LNCAP (cell line): ENCODE results near the gene NCKAP5.

Experiments
- CTCF ChIP-seq: fragments of 450-650 bp; IDR thresholded peaks from 2 replicates; pipeline ENCODE4 v1.5.1; 2017; ENCODE audit warnings: mild to moderate bottlenecking

The NCKAP5 gene

GRCh38 chr2:133411857-133412256, 156.4 kb downstream of the NCKAP5 start:
- no peak for TF ChIP-seq CTCF

DNA sequence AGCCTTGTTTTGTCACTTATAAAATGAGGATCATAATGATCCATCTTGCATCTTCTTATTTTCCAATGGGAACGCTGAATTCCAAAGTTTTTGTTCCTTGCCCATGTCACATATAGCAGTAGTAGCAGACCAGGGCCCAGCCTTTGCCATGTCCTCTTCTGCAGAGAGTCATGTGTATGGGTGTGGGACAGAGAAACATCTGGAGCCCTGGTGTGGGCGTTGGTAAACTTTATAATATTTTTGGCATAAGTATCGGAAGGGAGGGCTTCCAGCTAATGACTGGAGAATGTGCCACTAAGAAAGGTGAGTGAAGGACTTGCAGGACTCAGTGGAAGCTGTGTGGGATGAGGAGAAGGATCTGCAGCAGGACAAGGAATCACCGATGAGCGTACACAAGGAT, 157.2 kb downstream of the NCKAP5 start:
- no peak for TF ChIP-seq CTCF

- TF ChIP-seq CTCF = no peak
Observed at GRCh38 chr2:133409581-133410285, 158.5 kb downstream of the NCKAP5 start.

- no peak for TF ChIP-seq CTCF
Observed at GRCh38 chr2:133408671-133409070, 159.6 kb downstream of the NCKAP5 start.

DNA sequence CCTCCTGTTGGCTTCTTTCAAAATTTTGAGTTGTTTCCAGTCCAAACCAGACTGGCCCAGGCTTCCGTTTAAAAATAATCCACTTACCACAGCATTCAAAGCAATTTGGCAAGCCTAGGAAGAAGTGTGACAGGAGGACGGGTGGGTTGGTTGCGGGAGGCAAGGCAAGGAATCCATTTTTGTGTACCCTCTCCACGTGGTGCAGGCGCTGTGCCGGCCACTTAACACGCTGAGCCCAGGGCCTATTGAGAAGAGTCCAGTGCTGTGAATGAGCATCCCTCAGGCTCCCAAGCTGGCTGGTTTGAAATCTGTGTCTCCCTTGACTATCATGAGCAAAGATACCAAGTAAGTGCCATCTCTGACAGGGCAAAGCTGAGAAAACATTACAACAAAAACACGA, 160.9 kb downstream of the NCKAP5 start:
- no peak for TF ChIP-seq CTCF

GRCh38 chr2:133405252-133405651, 163.0 kb downstream of the NCKAP5 start:
- no peak for TF ChIP-seq CTCF

- no peak for TF ChIP-seq CTCF
Observed at GRCh38 chr2:133400411-133400810, 167.9 kb downstream of the NCKAP5 start.

GRCh38 chr2:133393895-133394294, 174.4 kb downstream of the NCKAP5 start:
- TF ChIP-seq CTCF = no peak
